Upper lobe of left lung (tissue), 6 donors: Measurements from ENCODE around the gene CENPX. TPM values are rescaled to one million over a fixed set of nuclear protein-coding genes. Genes with fewer than 3 reads are reported as not detected.

Source experiments
- ATAC-seq, 2 donors: fragments of 200-7000 bp; cut with Tn5 transposase; one replicate each; pipeline ENCODE4 v1.9.1; 2022; ENCODE audit warnings: mild to moderate bottlenecking in 2 of 2, moderate library complexity in 2 of 2; ENCODE audit not compliant: low FRiP score in 2 of 2
- DNase-seq, 2 donors: peaks; one replicate each; pipeline ENCODE4 v3.0.0-alpha.2; 2019 to 2020
- H3K27ac ChIP-seq, 4 donors: fragments of 200-600 bp; sonication (generic); one replicate each; pipeline ENCODE4 v1.5.1; 2016 to 2019
- H3K27me3 ChIP-seq, 4 donors: fragments of 200-600 bp; sonication (generic); one replicate each; pipeline ENCODE4 v1.5.1; 2017 to 2019
- H3K36me3 ChIP-seq, 4 donors: fragments of 200-600 bp; sonication (generic); one replicate each; pipeline ENCODE4 v1.5.1; 2016 to 2019
- H3K4me1 ChIP-seq, 4 donors: fragments of 200-600 bp; sonication (generic); one replicate each; pipeline ENCODE4 v1.5.1; 2018 to 2019
- H3K4me3 ChIP-seq, 4 donors: fragments of 200-600 bp; sonication (generic); one replicate each; pipeline ENCODE4 v1.5.1; 2017 to 2019; ENCODE audit warnings: mild to moderate bottlenecking in 2 of 4, moderate library complexity in 1 of 4
- H3K9me3 ChIP-seq, 4 donors: fragments of 200-600 bp; sonication (generic); one replicate each; pipeline ENCODE4 v1.5.1; 2018 to 2019
- EP300 ChIP-seq, 4 donors: sonication (generic); formaldehyde crosslinking; IDR thresholded peaks; one replicate each; pipeline ENCODE4 v1.5.1; 2017; ENCODE audit warnings: antibody characterized with exemption in 4 of 4, control low read depth in 2 of 4
- POLR2A ChIP-seq, 4 donors: fragments of 450-650 bp; IDR thresholded peaks; one replicate each; pipeline ENCODE4 v1.5.1; 2016 to 2017; ENCODE audit warnings: antibody characterized with exemption in 4 of 4, mild to moderate bottlenecking in 2 of 4
- POLR2AphosphoS5 ChIP-seq, 2 donors: sonication (generic); formaldehyde crosslinking; IDR thresholded peaks; one replicate each; pipeline ENCODE4 v1.5.1; 2017; ENCODE audit warnings: antibody characterized with exemption in 2 of 2
- WGBS, 2 donors: methylation state at CpG; one replicate each; pipeline ENCODE4 v1.1.5; 2017 to 2018; 5-methylcytosine and 5-hydroxymethylcytosine counted together
- total RNA-seq, 6 donors: library from RNA; depleted of rRNA in 4 of 6; stranded (reverse); fragments of >200 nt in 4 of 6; gene quantifications; one replicate each; pipeline versions ENCODE4 v1.1.0 to v1.2.1, GENCODE V29; 2016 to 2021
- TF ChIP-seq, protein P1 (sequence below), 6 experiments: fragments of 450-650 bp in 4 of 6; fragments of 200-600 bp in 2 of 6; sonication (generic) in 2 of 6; IDR thresholded peaks; one replicate each; pipeline ENCODE4 v1.5.1; 2016 to 2019; ENCODE audit warnings: antibody characterized with exemption in 6 of 6
- donor health status: DM: no; HTN: no; CAD: no; lungs with moderate emphysema.
- donor health status: DM: no; HTN: yes; CAD: no; lungs with severe emphysema.

Gene CENPX
- total RNA-seq, 6 donors from 2014 or later, result 24.1 to 60.5 (median 47.8) TPM

DNA sequence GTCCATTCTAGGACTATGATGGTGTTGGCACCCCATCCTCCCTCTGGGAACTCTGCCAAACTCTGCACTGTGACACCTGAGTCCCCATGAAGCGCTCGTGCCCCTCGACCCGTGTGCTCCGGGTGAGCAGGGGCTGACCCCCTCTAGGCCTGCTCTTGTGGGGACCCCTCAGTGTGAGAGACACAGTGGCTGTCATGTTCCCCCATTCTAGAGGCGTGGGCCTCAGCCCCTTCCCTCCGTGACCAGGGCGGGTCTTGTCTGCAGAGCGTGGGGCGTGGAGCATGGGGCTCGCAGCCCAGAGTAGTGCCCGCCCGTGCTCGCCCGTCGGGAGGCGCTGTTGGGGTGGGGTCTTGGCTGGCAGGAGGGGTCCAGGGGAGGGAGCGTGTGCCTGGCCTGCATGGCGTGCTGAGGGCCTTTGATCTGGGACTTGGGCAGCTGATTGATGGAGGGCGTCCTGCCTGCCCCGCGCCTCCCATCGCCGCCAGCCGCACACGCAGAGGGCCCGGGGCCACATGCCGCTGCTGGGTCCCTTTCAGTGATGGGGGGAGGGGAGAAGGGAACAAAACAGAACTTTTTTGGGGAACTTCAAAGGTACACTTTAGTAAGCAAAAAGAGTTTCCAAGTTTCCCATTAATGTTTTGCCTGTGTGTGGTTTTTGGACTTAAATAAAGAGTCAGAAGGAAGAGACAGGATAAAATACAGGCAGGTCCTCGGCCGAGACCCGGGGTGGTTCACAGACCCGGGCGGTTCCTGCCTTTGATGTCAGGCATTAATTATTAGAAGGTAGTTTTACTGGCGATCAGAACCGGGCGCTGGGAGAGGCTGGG, 22.5 kb downstream of the CENPX start:
- Histone ChIP-seq H3K4me1 (peaks cover 0 to 20% (median 9%) of the 10 kb centered on the region in 4 donors), H3K9me3 (no peaks in the 10 kb centered on the region), H3K27me3 (no peaks in the 10 kb centered on the region), H3K36me3 (peaks cover 0 to 10% (median 8%) of the 10 kb centered on the region in 4 donors), H3K4me3 (no peak overlapping the region), H3K27ac (peak overlapping the region in 2 of 4 donors; percentile 24 to 65)
- DNase-seq, result peak in 1 of 2 donors; percentile 79
- no peak for TF ChIP-seq EP300 (IDR thresholded peaks at IDR 0.05)
- peak in 1 of 2 donors; percentile 2 for ATAC-seq
- WGBS, 2 donors, result 74 to 79% methylated on average over 22 to 36 of the region's 36 CpGs

- Histone ChIP-seq H3K4me3 (no peak overlapping the region), H3K27me3 (no peaks in the 10 kb centered on the region), H3K36me3 (peaks cover 0 to 10% (median 8%) of the 10 kb centered on the region in 4 donors), H3K27ac (peak overlapping the region in 2 of 4 donors; percentile 24 to 65), H3K4me1 (peaks cover 0 to 25% (median 16%) of the 10 kb centered on the region in 4 donors), H3K9me3 (no peaks in the 10 kb centered on the region)
- DNase-seq (peak; percentile 80 to 87), ATAC-seq (peak in 1 of 2 donors; percentile 69)
- WGBS, 2 donors, result 80 to 82% methylated on average over 12 of the region's 12 CpGs
- TF ChIP-seq, protein P1, sequence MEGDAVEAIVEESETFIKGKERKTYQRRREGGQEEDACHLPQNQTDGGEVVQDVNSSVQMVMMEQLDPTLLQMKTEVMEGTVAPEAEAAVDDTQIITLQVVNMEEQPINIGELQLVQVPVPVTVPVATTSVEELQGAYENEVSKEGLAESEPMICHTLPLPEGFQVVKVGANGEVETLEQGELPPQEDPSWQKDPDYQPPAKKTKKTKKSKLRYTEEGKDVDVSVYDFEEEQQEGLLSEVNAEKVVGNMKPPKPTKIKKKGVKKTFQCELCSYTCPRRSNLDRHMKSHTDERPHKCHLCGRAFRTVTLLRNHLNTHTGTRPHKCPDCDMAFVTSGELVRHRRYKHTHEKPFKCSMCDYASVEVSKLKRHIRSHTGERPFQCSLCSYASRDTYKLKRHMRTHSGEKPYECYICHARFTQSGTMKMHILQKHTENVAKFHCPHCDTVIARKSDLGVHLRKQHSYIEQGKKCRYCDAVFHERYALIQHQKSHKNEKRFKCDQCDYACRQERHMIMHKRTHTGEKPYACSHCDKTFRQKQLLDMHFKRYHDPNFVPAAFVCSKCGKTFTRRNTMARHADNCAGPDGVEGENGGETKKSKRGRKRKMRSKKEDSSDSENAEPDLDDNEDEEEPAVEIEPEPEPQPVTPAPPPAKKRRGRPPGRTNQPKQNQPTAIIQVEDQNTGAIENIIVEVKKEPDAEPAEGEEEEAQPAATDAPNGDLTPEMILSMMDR (IDR thresholded peaks at IDR 0.05), result no peak
- TF ChIP-seq EP300 (IDR thresholded peaks at IDR 0.05) (peak in 1 of 4 donors; percentile 30), POLR2AphosphoS5 (IDR thresholded peaks at IDR 0.05) (no peak), POLR2A (IDR thresholded peaks at IDR 0.05) (peak in 1 of 4 donors; percentile 27)
These were observed 23.1 kb downstream of the CENPX start for GRCh38 chr17:81999587-81999975.

- Histone ChIP-seq H3K36me3 (peaks cover 0 to 13% (median 8%) of the 10 kb centered on the region in 4 donors), H3K4me1 (peaks cover 4 to 32% (median 22%) of the 10 kb centered on the region in 4 donors), H3K9me3 (no peaks in the 10 kb centered on the region), H3K4me3 (no peak overlapping the region), H3K27ac (peak overlapping the region in 3 of 4 donors; percentile 4 to 65 (median 27)), H3K27me3 (no peaks in the 10 kb centered on the region)
- ATAC-seq (no peak), DNase-seq (peak in 1 of 2 donors; percentile 74)
- WGBS, 2 donors, result 91 to 95% methylated on average over 7 to 14 of the region's 14 CpGs
- TF ChIP-seq POLR2AphosphoS5 (IDR thresholded peaks at IDR 0.05), result no peak
These were observed 23.8 kb downstream of the CENPX start for GRCh38 chr17:81998691-81999438.

DNA sequence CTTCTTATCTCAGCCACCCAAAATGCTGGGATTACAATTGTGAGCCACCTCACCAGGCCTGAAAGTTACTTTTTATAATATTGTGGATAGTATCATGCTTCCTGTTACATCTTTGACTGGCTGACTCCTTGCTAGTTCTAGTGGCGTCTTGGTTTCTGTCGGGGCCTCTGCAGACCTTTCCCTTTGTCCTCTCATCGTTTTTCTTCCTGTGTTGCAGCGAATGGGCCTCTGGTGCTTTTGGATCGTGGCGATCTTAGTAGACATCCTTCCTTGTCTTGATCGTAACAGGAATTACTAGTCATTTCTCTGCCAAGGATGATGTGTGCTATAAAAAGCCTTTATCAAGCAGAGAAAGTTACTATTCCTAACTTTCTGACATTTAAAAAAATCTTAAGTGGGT, 24.5 kb downstream of the CENPX start:
- H3K27ac ChIP-seq, result no peak overlapping the region
- TF ChIP-seq EP300 (IDR thresholded peaks at IDR 0.05), result no peak
- TF ChIP-seq, protein P1 (IDR thresholded peaks at IDR 0.05), result no peak
- TF ChIP-seq POLR2A (IDR thresholded peaks at IDR 0.05), result no peak
- TF ChIP-seq POLR2AphosphoS5 (IDR thresholded peaks at IDR 0.05), result no peak
- no peak overlapping the region for H3K4me3 ChIP-seq
- H3K9me3 ChIP-seq, result no peaks in the 10 kb centered on the region
- no peaks in the 10 kb centered on the region for H3K27me3 ChIP-seq
- H3K36me3 ChIP-seq, result peaks cover 0 to 13% (median 8%) of the 10 kb centered on the region in 4 donors
- ATAC-seq (no peak), DNase-seq (no peak)
- 77 to 86% methylated on average over 7 of the region's 7 CpGs for WGBS, 2 donors
- H3K4me1 ChIP-seq, result peaks cover 4 to 33% (median 25%) of the 10 kb centered on the region in 4 donors

GRCh38 chr17:81996757-81997441, 25.8 kb downstream of the CENPX start:
- no peaks in the 10 kb centered on the region for H3K27me3 ChIP-seq
- TF ChIP-seq, protein P1 (IDR thresholded peaks at IDR 0.05), result no peak
- TF ChIP-seq EP300 (IDR thresholded peaks at IDR 0.05), result no peak
- TF ChIP-seq POLR2AphosphoS5 (IDR thresholded peaks at IDR 0.05), result no peak
- TF ChIP-seq POLR2A (IDR thresholded peaks at IDR 0.05), result no peak
- H3K9me3 ChIP-seq, result no peaks in the 10 kb centered on the region
- H3K27ac ChIP-seq, result no peak overlapping the region
- H3K36me3 ChIP-seq, result peaks cover 0 to 13% (median 8%) of the 10 kb centered on the region in 4 donors
- H3K4me1 ChIP-seq, result peaks cover 11 to 45% (median 36%) of the 10 kb centered on the region in 4 donors
- DNase-seq (peak in 1 of 2 donors; percentile 63), ATAC-seq (no peak)
- WGBS, 2 donors, result 93% methylated on average over 29 to 30 of the region's 30 CpGs
- no peak overlapping the region for H3K4me3 ChIP-seq
